Common myeloid progenitor, CD34-positive (primary cell): ENCODE data around the gene PKD2.
"Not testable (repeated sequence)": the region's sequence is repeated elsewhere in the genome, so short reads cannot be mapped to it uniquely, and the experiment has no call there.

ENCODE experiments used
- CTCF ChIA-PET: fragments of 350-600 bp; sonication (Branson Sonifier 250); formaldehyde crosslinking; loops from one replicate; lab custom pipeline; 2021; ENCODE audit warnings: antibody characterized with exemption; lab: Charles Lee
- POLR2A ChIA-PET: fragments of 350-600 bp; sonication (Branson Sonifier 250); formaldehyde crosslinking; loops from one replicate; lab custom pipeline; 2021; ENCODE audit warnings: antibody characterized with exemption; lab: Charles Lee
- DNase-seq, 3 donors: peaks; one replicate each; pipeline versions ENCODE4 v3.0.0 to v3.0.0-alpha.2; 2013
- H3K27ac ChIP-seq, 2 experiments: 1 replicate in 1 of 2; 2 replicates in 1 of 2; pipeline ENCODE4 v1.7.0; 2013; ENCODE audit warnings: inconsistent platforms in 2 of 2, low read length in 2 of 2, mild to moderate bottlenecking in 2 of 2, low read depth in 1 of 2, moderate library complexity in 1 of 2; ENCODE audit not compliant: severe bottlenecking in 2 of 2, insufficient read depth in 1 of 2, poor library complexity in 1 of 2
- H3K27me3 ChIP-seq, 5 experiments: replicated peaks in 2 of 5; 1 replicate in 3 of 5; 2 replicates in 2 of 5; pipeline versions ENCODE4 v1.6.1 to v1.7.0; 2013; ENCODE audit warnings: low read length in 4 of 5, mild to moderate bottlenecking in 2 of 5, moderate library complexity in 2 of 5, inconsistent platforms in 1 of 5; ENCODE audit not compliant: insufficient read depth in 5 of 5, control insufficient read depth in 4 of 5
- H3K36me3 ChIP-seq, 4 experiments: 1 replicate in 2 of 4; 2 replicates in 2 of 4; pipeline versions ENCODE4 v1.6.1 to v1.7.0; 2013; ENCODE audit warnings: low read length in 3 of 4, control low read depth in 1 of 4, mild to moderate bottlenecking in 1 of 4; ENCODE audit not compliant: control insufficient read depth in 4 of 4, insufficient read depth in 4 of 4
- H3K4me1 ChIP-seq, 4 experiments: 1 replicate in 3 of 4; 2 replicates in 1 of 4; pipeline versions ENCODE4 v1.6.1 to v1.7.1; 2013; ENCODE audit warnings: low read length in 3 of 4, mild to moderate bottlenecking in 3 of 4, control low read depth in 1 of 4, inconsistent platforms in 1 of 4, moderate library complexity in 1 of 4; ENCODE audit not compliant: control insufficient read depth in 4 of 4, insufficient read depth in 4 of 4; ENCODE audit errors: control extremely low read depth in 1 of 4
- H3K4me3 ChIP-seq, 7 experiments: 1 replicate in 4 of 7; 2 replicates in 3 of 7; pipeline versions ENCODE4 v1.5.1 to v1.7.0; 2013; ENCODE audit warnings: mild to moderate bottlenecking in 7 of 7, low read length in 6 of 7, moderate library complexity in 6 of 7, inconsistent platforms in 2 of 7, low read depth in 2 of 7, control low read depth in 1 of 7; ENCODE audit not compliant: insufficient read depth in 4 of 7, control insufficient read depth in 1 of 7; ENCODE audit errors: extremely low read depth in 1 of 7
- H3K9me3 ChIP-seq, 5 experiments: 1 replicate in 4 of 5; 2 replicates in 1 of 5; pipeline versions ENCODE4 v1.6.1 to v1.7.1; 2013; ENCODE audit warnings: low read length in 4 of 5, mild to moderate bottlenecking in 2 of 5, inconsistent platforms in 1 of 5, low read depth in 1 of 5, moderate library complexity in 1 of 5; ENCODE audit not compliant: control insufficient read depth in 4 of 5, insufficient read depth in 2 of 5; ENCODE audit errors: control extremely low read depth in 1 of 5
- WGBS: methylation state at CpG from one replicate; pipeline ENCODE4 v1.1.5; 2013; ENCODE audit not compliant: insufficient coverage; 5-methylcytosine and 5-hydroxymethylcytosine counted together

PKD2 gene

DNA sequence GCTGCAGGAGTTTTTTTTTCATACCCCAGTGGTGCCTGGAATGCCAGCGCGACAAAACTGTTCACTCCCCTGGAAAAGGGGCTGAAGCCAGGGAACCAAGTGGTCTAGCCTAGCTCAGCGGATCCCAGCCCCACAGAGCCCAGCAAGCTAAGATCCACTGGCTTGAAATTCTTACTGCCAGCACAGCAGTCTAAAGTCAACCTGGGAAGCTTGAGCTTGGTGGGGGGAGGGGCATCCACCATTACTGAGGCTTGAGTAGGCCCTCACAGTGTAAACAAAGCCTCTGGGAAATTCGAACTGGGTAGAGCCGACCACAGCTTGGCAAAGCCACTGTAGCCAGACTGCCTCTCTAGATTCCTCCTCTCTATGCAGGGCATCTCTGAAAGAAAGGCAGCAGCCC, 114.8 kb downstream of the PKD2 start:
- POLR2A ChIA-PET, H3K27me3 ChIP-seq, H3K36me3 ChIP-seq, H3K4me1 ChIP-seq, CTCF ChIA-PET, H3K4me3 ChIP-seq, DNase-seq, H3K27ac ChIP-seq: not testable (repeated sequence)
- WGBS: 97% methylated on average over 3 of the region's 5 CpGs
- H3K9me3 ChIP-seq: peaks cover 0 to 27% (median 12%) of the 10 kb centered on the region in 5 experiments
